HG02763 (cell line): Measurements from ENCODE around the gene IKZF3.
"Not testable (repeated sequence)": the region's sequence is repeated elsewhere in the genome, so short reads cannot be mapped to it uniquely, and the experiment has no call there.

Experiments used
- ATAC-seq: cut with Tn5 transposase; IDR thresholded peaks from one replicate; pipeline ENCODE4 v1.9.1; 2021; ENCODE audit warnings: mild to moderate bottlenecking, moderate library complexity; ENCODE audit not compliant: unreplicated experiment

Gene IKZF3

DNA sequence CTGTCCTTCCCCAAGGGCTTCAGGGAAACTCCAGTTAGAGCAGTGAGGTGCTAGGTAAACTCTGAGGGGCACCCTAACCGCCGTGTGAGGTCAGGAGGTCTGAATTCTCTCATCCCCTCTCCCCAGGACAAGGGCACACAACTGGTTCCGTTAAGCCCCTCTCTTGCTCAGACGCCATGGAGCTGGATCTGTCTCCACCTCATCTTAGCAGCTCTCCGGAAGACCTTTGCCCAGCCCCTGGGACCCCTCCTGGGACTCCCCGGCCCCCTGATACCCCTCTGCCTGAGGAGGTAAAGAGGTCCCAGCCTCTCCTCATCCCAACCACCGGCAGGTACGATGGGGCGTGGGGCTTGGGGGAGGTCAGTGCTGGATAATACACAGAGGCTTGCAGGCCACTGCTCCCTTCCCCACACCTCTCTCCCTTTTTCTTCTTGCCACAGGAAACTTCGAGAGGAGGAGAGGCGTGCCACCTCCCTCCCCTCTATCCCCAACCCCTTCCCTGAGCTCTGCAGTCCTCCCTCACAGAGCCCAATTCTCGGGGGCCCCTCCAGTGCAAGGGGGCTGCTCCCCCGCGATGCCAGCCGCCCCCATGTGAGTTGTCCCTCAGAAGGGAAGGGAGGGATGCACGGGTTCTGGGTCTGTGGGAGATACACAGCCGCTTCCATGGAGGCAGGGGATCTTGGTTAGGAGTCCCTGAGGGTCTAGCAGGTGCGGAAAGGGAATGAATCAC, 121.8 kb downstream of the IKZF3 start:
- no peak for ATAC-seq

DNA sequence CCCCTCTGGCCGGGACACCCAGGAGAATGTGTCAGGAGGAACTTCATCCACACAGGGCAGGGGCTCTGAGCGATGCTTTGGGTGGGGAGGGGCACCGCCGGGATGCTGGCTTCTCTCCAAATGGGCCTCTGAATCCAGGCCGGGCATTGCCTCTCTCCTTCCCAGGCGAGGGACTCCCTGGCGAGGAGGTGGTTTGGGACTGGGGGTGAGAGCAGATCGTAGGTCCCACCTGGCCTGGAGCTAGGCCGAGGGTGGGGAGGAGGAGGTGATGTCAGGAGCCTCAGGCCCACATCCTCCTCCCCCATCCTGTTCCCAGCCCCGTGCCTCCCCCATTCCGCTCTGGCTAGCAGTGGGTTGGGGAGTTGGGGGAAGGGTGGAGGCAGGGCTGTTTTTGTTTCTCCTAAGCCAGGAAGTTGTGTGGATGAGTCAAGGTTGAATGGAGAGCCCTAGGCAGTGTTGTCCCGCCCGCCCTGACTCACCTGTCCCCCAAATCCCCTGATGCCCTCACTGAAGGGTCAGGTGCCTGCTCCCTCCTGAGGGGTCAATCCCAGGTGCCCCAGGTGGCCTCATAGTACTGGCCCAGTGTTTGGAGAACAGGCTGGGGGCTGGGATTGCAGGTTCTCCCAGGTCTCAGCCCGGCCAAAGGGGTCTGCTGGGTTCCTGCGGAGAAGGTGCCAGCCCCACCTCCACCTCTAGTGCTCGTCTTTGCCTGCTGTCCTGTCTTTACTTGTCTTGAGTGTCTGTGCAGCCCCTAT, 123.6 kb downstream of the IKZF3 start:
- no peak for ATAC-seq

DNA sequence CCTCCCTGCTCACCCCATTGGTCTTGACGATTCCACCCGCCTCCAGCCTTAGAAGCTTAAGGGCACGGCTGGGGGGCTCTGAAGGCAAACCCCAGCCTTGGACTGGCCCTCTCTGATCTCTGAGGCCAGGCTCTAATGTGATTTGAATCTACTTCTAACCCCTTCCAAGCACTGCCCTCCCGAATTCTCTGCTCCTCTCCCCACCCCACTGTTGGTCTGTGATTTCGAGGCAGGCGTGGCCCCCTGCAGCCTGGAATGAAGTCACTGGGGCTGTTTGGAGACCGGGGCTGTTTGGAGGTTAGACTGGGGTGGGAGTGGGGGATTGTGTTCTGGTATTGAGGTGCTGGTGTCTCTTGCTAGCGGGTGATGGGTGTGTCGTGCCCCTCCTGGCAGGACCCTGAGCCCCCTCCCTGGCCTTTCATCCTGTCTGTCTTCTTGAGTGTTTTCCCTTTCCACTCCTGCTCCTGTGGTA, 124.2 kb downstream of the IKZF3 start:
- no peak for ATAC-seq

DNA sequence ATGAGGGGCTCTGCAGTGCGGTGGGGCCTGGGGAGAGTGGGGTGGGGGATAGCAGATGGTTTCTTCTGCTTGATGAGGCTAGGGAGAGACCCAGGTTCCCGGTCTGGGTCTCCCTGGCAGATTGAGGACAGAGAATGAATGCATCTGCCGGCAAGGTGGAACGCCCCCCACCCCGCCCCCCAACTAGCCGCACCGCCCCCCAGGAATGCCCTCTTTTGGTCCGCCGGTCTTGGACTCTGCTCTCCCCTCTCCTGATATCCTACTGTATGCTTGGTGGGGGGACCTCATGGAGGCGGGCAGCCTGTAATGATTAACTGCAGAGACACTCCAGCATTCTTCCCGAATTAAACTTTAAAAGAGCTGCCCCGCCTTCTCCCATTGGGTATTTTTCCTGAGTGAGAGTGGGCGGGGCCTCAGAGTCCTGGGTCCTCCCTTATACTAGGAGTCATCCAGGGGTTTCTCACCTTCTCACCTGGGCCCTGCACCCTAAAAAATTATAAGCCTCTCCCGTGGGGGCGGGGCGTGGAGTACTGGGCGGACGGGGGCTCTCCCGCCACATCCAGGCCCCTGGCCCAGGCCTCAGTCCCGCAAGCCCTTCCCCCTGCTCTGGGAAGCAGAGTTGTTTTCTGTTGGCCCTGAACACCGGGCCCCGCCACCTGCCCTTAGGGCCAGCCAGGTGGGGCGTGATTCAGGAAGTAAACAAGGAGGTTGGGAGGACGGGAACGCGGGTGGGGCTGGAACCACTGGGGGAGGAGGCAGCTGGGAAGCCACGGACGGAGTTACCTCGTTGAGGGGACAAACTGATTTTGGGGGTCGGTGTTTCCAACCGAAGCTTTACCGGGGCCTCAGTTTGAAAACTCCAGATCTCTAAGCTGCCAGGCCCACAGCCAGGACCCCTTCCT, 124.9 kb downstream of the IKZF3 start:
- ATAC-seq, result no peak

DNA sequence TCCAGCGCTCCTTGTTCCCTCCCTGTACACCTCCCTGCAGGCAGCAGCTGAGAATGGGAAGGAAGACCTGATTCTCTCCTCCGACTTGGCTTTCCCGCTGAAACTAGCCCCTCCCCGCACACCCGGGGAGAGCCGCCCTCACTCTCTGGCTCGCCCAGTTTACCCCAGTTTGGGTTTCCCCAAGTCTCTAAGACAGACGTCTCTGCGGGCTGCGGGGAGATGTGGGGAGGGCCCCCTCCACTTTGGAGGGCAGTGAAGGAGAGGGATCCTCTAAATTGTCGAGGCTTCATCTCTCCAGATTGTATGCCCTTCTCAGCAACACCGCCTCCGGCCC, 125.6 kb downstream of the IKZF3 start:
- ATAC-seq, result no peak

DNA sequence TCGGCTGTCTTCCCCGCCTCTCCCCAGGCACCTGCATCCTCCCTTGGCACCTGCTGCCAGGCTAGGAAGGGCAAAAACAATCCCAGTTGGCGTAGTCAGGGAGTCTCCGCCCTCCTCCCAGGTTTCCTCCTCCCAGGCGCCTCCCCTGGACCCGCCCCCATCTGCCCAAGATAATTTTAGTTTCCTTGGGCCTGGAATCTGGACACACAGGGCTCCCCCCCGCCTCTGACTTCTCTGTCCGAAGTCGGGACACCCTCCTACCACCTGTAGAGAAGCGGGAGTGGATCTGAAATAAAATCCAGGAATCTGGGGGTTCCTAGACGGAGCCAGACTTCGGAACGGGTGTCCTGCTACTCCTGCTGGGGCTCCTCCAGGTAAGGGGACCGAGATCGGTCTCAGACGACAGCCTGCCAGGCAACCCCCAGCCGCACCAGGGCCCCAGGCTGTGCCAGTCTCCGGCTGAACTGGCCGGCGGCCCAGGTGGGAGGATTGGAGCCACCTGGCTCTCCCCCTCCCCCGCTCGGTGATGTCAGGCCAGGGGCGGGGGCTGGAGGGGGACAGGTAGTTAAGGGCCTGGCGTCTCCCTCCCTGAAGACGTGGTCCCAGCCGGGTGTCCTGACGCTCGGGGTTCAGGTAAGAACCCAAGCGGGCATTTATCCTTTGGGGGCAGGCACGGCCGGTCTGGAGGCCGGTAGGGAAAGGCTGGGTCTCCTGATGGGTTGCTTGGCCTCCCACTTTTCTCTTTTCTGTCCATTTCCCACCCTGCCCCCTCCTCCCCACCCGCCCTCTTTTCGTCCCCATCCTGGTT, 126.1 kb downstream of the IKZF3 start, which contains the start of gene GRB7:
Gene GRB7 (plus strand): TSS at position 179 of the 808 bp plus-strand sequence. CDS start 4,364 bp downstream, outside the sequence.
- ATAC-seq, result no peak

DNA sequence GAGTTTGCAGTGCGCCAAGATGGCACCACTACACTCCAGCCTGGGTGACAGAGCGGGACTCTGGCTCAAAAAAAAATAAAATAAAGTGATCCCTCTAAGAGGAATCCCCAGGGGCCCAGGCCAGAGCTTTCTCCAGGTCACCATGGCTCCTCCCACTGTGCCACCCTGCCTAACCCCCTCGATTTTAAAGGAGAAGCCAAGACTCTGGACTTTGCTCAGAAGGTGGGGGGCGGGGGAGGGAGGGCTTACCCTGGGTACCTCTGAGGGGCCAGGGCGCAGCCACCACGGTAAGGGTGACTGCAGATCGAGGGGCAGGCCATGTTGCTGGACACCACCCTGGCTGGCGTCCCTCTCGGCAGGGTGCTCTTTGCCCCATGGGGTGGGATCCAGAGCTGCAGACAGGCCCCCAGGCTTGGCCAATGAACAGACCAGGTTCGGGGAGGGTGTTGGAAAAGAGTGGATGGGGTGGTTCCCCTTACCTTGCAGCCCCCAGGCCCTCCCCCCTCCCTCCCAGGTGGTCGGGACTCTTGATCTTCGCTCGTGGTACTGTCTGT, 126.8 kb downstream of the IKZF3 start:
- ATAC-seq, result no peak

DNA sequence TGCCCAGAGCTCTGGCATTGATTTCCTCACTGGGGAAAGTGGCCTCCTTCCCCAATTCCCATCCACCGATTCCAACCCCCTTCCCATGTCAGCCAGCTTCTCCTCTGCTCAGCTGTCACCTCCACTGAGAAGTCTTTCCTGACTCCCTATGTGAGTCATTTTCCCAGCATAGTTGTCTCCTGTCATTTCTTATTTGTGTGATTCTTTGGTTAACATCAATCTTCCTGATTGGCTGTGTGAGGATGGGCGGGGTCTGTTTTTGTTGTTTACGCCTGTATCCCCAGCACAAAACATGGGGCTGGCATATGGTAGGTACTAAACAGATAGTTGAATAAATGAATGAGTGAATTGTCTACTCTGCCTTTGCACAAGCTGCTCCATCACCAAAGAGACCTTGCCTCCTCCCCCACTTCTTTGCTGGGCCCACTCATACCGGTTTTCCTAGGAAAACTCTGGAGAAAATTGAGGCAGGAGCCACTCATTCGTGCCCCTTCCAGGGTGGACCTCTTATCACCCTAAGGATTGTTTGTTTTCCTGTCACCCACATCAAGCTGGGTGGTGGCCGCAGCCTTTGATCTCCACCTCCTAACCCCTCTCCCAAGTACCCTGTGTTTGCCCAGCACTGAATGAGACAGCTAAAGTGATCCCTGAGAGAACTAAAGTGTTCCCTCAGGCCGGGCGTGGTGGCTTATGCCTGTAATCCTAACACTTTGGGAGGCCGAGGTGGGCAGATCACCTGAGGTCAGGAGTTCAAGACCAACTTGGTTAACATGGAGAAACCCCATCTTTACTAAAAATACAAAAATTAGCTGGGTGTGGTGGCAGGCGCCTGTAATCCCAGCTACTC, 127.6 kb downstream of the IKZF3 start:
- no peak for ATAC-seq

DNA sequence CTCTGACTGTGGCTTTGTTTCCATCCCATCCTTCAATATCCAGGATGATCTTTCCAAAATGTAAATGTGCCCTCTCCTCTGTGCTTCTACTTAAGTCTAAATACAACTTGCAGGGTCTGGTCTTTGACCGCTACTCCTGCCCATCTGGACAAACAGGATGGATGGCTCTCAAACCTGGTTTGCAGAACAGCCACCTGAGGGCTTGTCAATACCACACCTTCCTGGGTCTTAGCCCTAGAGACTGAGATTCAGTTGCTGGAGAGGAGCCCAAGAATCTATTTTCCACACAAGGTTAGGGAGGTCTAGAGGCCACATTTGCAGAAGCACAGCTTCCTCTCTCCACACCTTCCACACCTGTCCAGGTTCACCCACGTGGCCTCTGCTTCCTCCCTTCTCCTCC, 128.2 kb downstream of the IKZF3 start:
- ATAC-seq, result no peak

DNA sequence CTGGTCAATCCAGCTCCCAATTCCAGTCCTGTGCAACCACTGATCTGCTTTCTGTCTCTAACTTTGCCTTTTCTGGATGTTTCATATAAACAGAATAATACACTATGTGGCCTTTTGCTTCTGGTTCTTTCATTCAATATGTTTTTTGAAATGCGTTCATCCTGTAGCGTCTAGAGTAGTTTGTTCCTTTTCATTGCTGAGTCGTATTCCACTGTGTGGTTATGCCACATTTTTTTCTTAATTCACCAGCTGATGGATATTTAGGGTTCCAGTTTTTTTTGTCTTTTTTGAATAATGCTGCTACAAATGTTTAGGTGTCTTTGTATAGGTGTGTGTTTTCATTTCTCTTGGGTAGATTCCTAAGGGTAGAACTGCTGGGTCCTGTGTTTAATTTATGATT, 131.5 kb downstream of the IKZF3 start:
- ATAC-seq, result no peak

DNA sequence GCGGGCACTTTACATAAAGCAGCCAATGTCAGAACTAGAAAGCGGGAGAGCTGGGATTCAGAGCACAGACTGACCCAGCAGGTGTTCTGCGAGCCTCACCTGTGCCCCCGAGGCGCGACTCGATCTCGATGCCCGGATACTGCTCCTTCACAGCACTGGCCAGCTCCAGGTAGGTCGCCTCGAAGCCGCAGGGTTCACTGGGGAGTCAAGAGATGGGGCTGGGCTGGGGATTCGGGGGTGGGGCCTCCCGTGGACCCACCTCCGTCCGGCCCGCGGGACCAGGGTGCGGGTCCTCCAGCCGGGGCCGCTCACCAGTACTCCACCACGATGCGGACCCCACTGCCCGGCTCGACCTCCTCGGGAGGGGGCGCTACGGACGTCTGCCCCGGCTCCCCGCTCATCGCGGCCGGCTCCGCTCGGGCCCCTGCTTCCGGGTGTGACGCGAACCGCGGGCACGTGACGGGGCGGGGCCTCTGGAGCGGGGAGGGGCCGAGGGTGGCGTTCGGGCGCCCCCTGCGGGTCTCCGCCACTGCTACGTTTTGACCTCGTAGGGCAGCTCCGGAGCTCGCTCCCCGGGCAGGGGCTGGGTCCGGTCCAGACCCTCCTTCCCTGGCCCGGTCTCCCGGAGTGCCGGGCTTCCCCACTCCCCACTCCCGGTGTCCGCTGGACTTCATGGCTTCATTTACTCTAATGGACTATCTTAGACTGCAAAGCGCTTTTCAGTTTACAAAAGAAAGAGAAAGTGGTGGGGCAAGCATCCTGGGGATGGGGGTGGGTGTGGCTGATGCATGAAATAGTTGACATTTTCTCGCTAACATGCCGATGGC, 133.8 kb downstream of the IKZF3 start, which contains the start of gene MIEN1:
Gene MIEN1 (minus strand): TSS at position 438 of the 827 bp plus-strand sequence. CDS start 37 bp downstream, at position 401.
- ATAC-seq, result peak; percentile 90

DNA sequence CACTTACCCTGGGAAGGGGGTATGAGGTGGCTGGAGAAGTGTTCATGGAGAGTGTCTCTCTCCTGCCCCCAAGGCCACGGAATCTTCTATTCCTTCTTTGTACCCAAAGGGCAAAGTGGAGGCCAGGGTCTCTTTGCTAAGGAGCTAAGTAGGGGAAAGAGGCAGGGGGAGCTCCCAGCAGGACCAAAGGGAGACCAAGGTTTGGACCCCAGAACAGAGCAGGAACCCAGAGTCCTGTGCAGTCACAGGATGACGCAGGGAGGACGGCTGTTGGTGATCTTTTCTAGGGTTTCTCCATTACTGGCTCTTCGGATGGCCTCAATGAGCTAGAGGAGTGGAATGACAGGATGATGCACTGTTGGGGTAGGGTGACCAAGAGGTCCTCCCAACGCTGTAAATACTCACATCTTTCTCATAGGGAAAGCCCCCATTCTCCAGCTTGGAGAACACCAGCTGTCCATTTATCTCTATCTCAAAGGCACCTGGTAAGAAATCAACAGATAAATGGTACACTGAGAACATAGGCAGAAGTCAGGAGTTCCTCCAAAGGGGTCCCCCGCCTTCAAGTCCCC, 134.7 kb downstream of the IKZF3 start:
- no peak for ATAC-seq

DNA sequence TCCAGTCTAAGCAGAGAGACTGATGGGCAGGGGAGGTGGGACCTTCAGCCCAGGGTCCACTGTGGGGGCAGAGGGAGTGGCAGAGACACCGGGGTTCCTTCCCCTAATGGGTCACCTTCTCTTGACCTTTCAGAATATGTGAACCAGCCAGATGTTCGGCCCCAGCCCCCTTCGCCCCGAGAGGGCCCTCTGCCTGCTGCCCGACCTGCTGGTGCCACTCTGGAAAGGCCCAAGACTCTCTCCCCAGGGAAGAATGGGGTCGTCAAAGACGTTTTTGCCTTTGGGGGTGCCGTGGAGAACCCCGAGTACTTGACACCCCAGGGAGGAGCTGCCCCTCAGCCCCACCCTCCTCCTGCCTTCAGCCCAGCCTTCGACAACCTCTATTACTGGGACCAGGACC, 136.6 kb downstream of the IKZF3 start:
- ATAC-seq, result no peak

DNA sequence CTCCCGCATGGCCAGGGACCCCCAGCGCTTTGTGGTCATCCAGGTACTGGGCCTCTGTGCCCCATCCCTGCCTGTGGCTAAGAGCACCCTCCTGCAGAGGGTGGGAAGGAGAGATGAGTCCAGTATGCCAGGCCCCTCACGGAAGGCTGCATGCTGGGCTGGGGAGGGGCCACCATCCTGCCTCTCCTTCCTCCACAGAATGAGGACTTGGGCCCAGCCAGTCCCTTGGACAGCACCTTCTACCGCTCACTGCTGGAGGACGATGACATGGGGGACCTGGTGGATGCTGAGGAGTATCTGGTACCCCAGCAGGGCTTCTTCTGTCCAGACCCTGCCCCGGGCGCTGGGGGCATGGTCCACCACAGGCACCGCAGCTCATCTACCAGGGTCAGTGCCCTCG, 137.5 kb downstream of the IKZF3 start:
- ATAC-seq, result no peak

DNA sequence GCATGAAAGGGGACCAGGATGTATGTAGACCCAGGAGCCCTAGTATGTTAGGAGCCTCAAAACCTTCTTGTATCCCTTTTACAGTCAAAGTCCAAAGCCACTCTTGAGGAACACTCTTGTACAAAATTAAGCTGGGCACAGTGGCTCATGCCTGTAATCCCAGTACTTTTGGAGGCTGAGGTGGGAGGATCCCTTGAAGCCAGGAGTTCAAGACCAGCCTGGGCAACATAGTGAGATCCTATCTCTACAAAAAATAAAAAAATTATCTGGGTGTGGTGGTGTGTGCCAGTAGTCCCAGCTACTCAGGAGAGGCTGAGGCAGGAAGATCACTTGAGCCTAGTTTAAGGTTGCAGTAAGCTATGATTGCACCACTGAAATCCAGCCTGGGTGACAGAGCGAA, 138.2 kb downstream of the IKZF3 start:
- not testable (repeated sequence) for ATAC-seq

DNA sequence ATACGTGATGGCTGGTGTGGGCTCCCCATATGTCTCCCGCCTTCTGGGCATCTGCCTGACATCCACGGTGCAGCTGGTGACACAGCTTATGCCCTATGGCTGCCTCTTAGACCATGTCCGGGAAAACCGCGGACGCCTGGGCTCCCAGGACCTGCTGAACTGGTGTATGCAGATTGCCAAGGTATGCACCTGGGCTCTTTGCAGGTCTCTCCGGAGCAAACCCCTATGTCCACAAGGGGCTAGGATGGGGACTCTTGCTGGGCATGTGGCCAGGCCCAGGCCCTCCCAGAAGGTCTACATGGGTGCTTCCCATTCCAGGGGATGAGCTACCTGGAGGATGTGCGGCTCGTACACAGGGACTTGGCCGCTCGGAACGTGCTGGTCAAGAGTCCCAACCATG, 139.4 kb downstream of the IKZF3 start:
- no peak for ATAC-seq

DNA sequence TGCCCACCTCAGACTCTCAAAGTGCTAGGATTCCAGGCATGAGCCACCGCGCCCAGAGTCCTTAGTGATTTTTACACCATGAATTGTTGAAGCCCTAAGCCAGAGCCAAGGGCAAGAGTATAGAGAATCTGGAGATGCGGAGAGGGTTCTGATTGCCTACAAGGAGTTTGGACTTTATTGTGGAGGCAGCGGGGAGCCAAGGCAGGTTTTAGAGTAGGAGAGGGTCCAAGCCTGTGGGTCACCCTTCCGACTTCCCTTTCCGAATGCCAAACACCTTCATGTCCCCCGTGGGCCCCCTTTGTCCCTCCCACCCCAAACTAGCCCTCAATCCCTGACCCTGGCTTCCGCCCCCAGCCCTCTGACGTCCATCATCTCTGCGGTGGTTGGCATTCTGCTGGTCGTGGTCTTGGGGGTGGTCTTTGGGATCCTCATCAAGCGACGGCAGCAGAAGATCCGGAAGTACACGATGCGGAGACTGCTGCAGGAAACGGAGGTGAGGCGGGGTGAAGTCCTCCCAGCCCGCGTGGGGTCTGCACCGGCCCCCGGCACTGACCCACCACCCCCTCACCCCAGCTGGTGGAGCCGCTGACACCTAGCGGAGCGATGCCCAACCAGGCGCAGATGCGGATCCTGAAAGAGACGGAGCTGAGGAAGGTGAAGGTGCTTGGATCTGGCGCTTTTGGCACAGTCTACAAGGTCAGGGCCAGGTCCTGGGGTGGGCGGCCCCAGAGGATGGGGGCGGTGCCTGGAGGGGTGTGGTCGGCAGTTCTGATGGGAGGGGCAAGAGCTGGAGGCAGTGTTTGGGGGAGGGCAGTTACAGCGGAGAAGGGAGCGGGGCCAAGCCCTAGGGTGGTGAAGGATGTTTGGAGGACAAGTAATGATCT, 140.9 kb downstream of the IKZF3 start:
- no peak for ATAC-seq
